DMS79 (cell line): ENCODE data around the gene YWHAG.
"Not testable (repeated sequence)": the region's sequence is repeated elsewhere in the genome, so short reads cannot be mapped to it uniquely, and the experiment has no call there.

Source experiments
- DNase-seq: peaks from one replicate; lab custom pipeline; 2025; lab: John Stamatoyannopoulos, UW

YWHAG gene

DNA sequence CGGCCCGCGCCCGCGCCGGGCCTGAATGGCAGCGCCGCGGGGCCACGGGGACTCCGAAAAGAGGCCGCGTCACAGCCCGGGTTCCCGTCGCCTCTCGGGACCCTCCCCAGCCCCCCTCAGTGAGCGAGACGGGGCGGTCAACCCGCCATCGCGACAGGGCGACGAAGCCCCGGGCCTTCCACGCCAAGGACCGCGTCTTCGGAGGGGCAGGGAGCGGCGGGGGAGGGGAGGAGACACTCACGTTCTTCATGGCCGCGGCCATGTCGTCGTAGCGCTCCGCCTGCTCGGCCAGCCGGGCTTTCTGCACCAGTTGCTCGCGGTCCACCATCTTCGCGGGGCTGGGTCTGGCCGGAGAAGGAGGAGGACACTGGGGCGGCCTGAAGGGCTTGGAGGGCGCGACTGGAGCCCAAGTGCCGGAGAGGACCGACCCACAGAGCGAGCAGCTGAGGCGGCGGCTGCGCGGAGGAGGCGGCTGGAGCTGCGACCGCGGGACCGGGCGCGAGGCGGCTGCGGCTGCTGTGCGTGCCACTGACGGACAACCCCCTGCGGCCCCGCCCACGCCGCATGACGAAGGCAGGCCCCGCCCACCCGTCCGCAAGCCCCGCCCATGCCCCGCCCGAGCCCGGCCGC, at the start of gene YWHAG:
Gene YWHAG, minus strand, starts transcription at position 511 of the 630 bp plus-strand sequence. Its CDS starts 183 bp downstream, at position 328.
- peak; percentile 81 for DNase-seq

DNA sequence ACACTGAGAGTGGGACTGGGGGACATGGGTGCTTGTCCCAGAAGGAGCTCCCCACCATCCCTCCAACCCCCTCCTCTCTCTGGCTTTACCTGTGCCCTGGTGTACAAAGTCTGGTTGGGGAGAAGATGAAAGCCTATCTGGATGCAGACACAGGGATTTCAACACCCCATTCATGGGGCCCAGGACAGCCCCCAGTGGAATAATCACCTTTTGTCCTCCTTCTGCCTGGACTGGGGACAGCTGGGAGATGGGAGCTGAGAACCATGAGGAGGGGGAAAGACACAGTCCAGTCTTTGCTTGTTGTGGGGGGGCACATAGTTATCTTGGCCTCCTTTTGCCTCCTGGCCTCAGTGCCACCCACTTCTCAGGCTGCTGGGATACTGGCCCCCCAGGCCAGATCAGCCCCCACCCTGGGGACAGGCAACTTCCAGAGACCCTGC, 49.4 kb upstream of the YWHAG start:
- DNase-seq = no peak

DNA sequence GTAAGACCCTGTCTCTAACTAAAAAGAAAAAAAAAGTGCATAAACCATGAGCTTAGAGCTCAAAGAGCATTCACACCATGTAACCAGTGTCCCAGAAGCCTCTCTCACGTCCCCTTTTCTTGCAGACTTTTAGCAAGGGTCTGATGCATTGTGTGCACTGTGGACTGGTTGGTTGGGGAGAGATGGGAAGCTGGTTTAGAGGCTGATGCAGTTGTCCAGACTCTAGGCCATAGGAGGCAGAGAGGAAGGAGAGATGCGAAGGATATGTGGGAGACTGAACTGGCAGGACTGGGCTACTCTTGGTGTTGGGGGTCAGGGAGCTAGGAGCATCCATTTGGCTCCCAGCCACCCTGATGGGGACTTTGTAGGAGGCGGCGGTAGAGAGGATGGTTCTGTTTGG, 48.9 kb upstream of the YWHAG start:
- no peak for DNase-seq

DNA sequence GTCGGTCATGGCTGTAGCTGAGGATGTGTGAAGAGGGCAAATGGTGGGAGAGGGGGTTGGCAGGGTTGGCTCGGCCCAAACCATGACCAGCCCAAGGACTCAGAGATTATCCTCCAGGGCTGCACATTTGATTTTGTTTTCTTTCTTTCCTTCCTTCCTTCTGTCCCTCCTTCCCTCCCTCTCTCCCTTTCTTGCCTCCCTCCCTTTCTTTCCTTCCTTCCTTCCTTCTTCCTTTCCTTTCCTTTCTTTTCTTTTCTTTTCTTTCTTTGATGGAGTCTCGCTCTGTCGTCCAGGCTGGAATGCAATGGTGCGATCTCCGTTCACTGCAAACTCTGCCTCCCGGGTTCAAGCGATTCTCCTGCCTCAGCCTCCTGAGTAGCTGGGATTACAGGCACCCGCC, 46.9 kb upstream of the YWHAG start:
- DNase-seq = no peak

DNA sequence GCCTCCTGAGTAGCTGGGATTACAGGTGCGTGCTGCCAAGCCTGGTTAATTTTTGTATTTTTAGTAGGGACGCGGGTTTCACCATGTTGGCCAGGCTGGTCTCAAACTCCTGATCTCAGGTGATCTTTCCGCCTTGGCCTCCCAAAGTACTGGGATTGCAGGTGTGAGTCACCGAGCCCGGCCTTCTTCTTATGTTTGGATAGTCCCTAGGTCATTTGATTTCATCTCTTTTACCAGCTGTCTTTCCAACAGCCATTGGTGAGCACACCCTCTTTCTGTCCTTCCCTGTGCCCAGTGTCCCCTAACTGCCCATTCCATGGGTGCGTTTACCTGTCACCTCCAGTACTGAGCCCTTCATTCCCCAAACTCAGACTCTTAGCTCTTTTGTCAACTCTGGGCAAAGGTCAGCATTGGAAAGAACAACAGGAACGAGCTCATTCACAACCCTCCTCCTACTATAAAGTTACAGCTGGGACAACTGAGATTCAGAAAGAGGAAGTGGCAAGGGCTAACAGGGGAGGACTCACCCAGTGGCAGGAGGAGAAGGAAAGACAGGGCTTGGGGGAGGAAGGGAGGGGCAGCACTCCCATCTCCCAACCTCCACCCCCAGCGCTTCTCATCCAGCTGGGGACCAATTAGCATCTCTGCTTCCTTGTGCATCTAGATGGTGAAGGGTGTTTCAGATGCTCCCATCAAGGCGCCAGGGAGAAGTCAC, 45.1 kb upstream of the YWHAG start:
- no peak for DNase-seq

DNA sequence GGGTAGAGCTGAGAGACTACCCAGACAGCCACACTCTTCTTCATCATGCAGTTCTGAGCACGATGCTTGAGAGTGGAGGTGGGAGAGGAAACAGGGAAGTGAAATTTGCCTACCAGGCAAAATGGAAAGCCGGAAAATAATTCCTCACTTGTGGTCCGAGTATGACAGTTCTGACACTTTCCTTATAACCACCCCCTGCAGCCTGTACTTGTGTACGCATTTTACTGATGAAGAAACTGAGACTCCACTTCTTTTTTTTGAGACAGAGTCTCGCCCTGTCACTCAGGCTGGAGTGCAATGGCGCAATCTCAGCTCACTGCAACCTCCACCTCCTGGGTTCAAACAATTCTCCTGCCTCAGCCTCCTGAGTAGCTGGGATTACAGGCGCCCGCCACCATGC, 44.3 kb upstream of the YWHAG start:
- DNase-seq = not testable (repeated sequence)

DNA sequence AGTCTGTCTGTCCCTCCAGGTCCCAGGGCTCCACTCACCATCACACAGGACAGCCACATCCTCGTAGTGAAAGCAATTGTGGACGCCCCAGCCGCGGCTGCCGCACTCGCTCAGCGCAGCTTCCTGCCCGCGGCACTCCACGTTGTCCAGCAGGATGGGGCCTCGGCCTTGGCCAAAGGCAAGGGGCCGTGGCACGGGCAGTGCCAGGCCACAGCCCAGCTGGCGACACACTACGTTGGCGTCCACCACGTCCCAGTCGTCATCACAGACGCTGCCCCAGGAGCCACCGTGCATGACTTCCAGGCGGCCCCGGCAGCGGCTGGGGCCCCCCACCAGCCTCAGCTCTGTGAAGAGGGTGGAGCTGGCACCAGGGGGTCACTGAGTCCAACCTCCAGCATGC, 41.5 kb upstream of the YWHAG start:
- no peak for DNase-seq

DNA sequence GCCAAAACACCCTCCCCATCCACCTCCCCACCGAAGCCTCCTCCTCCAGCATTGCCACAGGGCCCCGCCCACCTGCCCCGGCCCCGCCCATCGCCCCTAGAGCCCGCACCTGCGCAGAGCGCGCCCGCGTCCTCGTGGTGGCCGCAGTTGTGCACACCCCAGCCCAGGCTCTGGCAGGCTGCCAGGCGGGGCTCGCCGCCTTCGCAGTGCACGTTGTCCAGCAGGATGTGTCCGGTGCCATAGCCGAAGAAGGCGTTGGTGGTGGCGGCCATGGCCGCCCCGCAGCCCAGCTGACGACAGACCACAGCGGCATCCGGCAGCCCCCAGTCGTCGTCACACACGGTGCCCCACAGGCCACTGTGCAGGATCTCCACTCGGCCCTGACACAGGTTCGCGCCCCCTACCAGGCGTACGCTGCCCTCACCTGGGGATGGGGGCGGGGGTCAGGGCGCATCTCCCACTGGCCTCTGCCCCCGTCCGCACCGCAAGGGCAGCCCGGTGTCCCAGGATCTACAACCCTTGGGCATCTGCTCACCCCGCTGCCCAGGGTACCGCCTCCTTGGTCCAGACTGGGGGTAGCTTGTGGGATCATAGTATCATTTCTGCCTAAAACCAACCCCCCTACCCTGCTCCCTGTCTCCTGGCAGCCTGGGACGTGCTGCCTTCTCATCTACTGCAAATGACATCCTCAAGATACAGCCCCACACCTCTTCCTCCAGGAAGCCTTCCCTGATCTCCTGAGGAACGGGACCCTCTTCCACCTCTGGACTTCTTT, 38.8 kb upstream of the YWHAG start:
- DNase-seq = no peak

DNA sequence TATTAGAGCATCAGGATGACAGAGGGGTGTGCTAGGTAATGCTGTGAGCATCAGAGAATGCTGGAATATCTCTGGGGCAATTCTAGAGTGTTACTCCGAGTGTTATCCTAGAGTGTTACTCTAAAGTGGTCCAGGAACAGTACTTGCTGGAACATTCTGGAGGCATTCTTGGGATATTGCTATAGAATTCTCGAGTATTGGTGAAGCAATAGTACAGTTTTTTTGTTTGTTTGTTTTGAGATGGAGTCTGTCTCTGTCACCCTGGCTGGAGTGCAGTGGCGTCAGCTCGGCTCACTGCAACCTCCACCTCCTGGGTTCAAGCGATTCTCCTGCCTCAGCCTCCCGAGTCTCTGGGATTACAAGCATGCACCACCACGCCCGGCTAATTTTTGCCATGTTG, 38.1 kb upstream of the YWHAG start:
- DNase-seq = no peak

DNA sequence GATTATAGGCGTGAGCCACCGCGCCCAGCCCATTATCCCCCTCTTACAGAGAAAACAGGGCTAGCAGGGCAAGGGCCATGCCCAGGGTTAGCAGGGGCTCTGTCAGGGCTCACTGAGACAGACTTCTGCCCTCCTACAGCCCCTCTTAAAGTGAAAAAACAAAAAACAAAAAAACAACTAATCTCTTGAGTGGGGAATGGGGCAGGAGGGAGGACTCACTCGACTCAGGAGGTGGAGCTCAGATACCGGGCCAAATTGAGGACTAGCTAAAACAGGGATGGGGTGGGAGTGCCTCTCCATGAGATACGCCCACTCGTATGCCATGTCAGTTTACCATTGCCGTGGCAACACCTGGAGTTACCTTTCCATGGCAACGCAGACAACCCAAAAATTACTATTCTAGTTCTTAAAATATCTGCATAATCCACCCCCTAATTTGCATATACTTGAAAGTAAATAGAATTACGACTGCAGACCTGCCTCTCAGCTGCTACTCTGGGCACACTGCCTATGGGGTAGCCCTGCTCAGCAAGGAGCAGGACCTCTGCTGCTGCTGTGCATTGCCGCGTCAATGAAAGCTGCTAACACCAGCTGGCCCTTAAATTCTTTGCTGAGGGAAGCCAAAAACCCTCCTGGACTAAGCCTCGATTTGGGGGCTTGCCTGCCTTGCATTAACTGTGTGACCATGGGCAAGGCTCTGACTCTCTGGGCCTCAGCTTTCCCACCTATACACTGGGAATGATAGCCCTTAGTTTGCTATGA, 37.4 kb upstream of the YWHAG start:
- DNase-seq = no peak

DNA sequence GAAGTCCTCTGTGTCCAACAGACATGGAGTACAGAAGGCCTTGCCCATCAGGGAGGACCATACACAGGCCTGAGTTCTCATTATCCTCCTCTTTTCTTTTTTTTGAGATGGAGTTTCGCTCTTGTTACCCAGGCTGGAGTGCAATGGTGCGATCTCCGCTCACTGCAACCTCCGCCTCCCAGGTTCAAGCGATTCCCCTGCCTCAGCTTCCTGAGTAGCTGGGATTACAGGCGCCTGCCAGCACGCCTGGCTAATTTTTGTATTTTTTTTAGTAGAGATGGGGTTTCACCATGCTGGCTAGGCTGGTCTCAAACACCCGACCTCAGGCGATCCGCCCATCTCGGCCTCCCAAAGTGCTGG, 36.8 kb upstream of the YWHAG start:
- not testable (repeated sequence) for DNase-seq

DNA sequence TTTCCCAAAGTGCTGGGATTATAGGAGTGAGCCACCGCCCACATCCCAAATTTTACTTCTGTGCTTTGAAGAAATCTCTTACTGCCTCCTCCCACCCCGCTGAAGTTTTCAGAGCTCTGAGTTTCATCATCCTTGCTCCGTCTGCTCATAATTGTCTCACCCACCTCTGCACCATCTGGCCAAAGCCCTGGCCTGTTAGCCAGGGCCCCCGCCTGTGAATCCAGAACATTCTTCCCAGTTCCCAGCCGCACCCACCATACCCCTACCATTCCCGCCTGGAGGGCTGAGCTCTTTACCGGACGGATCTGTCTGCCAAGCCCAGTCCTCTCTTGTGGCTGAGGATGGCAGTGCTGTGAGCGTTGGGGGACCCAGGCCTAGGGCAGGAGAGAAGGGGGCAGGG, 36.2 kb upstream of the YWHAG start:
- no peak for DNase-seq

DNA sequence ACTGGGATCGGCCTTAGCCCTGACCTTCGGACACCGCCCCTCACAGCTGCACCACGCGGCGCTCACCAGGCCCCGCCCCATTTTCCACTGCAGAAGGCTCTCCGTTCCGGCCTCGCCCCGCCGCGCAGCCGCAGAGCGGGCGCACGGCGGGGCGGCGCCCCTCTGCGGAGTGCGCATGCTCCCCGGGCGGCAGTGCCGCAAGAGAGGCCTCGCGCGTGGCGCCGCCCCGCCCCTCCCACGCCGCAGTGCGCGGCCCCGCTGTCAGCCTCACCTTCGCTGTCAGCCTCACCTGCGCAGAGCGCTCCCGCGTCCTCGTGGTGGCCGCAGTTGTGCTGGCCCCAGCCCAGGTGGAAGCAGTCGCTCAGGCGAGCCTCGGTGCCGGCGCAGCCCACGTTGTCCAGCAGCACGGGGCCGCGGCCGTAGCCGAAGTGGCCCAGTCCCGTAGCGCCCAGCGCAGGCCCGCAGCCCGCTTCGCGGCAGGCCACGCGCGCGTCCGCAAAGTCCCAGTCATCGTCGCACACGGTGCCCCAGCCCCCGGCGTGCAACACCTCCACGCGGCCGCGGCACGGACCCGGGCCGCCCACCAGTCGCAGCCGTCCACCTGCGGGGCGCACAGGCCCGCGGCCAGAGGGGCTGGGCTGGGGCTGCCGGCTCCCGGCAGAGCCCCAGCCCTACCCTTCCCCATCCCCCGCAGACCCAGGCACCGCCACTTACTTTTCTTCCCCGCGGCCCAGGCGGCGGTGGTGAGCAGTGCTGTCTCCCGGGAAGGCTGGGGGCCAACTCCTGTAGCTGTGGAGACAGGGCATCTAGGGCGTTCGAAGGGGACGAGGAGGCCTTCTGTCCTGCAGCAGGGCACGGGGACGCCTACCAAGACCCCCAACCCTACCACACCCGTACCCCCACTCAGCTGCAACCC, 34.6 kb upstream of the YWHAG start:
- peak; percentile 50 for DNase-seq

DNA sequence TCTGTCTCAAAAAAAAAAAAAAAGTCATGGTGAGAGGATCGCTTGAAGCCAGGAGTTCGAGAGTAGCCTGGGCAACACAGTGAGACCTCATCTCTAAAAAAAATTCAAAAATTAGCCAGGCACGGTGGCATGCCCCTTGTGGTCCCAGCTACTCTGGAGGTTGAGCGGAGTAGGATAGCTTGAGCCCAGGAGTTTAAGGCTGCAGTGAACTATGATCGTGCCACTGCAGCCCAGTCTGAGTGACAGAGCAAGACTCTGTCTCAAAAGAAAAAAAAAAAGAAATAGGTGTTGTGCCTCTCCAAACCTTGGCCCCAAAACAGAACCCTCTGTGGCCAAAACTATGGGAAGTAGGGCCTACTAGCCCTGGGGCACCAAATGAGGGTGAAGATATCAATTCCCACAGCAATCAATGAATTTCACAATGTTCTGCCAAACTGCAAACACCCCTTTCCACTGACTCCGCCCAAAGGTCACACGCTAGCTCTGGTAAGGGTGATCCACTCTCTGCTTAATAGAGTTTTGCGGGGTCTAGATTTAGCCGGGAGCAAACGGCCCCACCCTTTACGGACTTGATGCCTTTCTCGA, 33.8 kb upstream of the YWHAG start:
- DNase-seq = no peak

DNA sequence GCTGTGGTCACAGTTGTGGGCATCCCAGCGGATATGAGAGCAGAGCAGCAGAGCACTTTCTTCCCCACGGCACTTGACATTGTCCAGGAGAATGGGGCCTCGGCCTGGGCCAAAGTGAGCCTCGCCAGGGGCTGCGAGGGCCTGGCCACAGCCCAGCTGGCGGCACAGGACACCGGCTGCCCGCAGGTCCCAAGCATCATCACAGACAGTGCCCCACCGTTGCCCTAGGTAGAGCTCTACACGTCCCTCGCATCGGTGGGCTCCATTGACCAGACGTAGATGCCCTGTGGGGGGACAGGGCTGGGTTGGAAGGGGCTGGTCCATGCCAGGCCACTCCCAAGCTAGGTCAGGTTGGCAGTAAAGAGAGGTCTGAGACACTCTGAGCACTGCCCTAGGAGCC, 31.3 kb upstream of the YWHAG start:
- no peak for DNase-seq

DNA sequence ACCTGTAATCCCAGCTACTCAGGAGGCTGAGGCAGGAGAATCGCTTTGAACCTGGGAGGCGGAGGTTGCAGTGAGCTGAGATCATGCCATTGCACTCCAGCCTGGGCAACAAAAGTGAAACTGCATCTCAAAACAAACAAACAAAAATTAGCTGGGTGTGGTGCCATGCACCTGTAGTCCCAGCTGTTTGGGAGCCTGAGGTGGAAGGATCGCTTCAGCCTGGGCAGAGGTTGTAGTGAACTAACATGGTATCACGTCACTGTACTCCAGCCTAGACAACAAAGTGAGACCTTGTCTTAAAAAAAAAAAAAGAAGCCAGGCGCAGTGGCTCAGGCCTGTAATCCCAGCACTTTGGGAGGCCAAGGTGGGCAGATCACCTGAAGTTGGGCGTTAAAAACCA, 29.0 kb upstream of the YWHAG start:
- DNase-seq = not testable (repeated sequence)

DNA sequence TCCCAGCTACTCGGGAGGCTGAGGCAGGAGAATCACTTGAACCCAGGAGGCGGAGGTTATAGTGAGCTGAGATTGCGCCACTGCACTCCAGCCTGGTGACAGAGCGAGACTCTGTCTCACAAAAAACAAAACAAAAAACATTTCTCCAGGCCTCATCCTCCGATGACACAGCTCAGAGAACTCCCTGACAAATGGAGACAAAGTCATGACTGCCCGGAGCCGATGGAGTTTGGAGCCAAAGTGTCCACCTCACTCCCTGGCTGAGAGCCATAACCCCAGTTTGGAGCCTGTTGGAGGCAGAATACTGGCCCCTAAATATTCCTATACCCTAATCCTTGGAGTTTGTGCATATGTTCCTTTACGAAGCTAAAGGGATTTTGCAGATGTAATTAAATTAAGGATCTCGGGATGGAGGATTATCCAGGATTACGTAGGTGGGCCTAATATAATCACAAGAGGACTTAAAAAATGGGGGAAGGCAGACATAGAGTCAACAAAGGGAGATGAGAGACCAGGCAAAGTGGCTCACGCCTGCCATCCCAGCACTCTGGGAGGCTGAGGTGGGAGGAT, 28.0 kb upstream of the YWHAG start:
- no peak for DNase-seq

DNA sequence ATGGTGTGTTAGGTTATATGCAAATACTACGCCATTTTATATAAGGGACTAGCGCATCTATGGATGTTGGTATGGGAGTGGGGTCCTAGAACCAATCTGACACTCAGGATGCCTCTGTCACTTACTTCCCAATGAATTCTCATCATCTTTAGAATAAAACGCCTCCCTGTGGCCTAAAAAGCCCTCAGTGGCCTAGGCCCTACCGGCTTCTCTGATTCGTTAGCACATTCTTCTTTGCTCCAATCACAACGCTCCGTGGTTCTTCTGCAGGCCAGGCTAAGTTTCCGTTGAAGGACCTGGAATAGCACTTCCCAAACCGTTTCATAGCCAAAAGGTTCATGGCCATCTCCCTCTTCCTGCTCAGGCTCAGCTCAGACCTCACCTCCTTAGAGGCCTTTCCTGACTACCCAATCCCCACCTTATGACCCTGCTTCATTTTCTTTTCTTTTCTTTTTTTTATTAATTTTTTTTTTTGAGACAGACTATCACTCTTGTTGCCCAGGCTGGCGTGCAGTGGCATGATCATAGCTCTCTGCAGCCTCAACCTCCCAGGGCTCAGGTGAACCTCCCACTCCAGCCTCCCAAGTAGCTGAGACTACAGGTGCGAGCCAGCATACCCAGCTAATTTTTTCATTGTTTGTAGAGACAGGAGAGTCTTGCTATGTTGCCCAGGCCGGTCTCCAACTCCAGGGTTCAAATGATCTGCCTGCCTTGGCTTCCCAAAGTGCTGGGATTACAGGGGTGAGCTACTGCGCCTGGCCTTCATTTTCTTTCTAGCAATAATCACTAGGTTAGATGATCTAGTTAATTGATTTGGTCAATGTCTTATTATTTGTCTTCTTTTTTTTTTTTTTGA, 24.5 kb upstream of the YWHAG start:
- DNase-seq = no peak

DNA sequence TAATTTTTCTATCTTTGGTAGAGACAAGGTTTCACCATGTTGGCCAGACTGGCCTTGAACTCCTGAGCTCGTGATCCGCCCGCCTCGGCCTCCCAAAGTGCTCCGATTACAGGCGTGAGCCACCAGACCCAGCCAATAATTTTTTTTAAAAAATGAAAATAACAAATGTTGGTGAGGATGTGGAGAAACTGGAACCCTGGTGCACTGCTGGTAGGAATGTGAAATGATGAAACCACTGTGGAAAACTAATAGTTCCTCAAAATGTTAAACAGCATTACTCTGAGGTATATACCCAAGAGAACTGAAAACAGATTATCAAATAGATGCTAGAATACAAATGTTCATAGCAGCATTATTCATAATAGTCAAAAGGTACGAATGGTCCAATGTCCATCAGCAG, 23.0 kb upstream of the YWHAG start:
- no peak for DNase-seq

DNA sequence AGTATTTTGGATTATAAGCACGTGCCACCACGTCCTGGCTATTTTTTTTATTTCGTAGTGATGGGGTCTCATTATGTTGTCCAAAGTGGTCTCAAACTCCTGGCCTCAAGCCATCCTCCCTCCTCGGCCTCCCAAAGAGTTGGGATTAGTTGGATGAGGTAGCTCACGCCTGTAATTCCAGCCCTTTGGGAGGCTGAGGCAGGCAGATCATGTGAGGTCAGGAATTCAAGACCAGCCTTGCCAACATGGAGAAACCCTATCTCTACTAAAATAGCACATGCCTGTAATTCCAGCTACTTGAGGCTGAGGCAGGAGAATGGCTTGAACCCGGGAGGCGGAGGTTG, 21.8 kb upstream of the YWHAG start:
- DNase-seq = no peak
